Panc1 (cell line): ENCODE measurements around the gene TBCK. TPM values are rescaled to one million over a fixed set of nuclear protein-coding genes. Genes with fewer than 3 reads are reported as not detected.

Experiments used
- ATAC-seq: fragments of 200-7000 bp; cut with Tn5 transposase; 2 replicates; pipeline ENCODE4 v1.9.1; 2020; ENCODE audit warnings: mild to moderate bottlenecking, moderate library complexity
- BruUV-seq: library from RNA; stranded (reverse); fragments of 400-500 nt; replicated peaks from 2 replicates; lab custom pipeline; 2021; lab: Mats Ljungman, UMichigan
- CTCF ChIA-PET: fragments of 300-600 bp; sonication (Branson Sonifier 250); formaldehyde crosslinking; loops from one replicate; lab custom pipeline; 2022; ENCODE audit warnings: antibody characterized with exemption; lab: Charles Lee
- POLR2A ChIA-PET: fragments of 300-600 bp; sonication (Branson Sonifier 250); formaldehyde crosslinking; loops from one replicate; lab custom pipeline; 2022; ENCODE audit warnings: antibody characterized with exemption; lab: Charles Lee
- DNase-seq: peaks from one replicate; pipeline ENCODE4 v3.0.0-alpha.2; 2010; ENCODE audit warnings: low read depth, low spot score
- H3K27ac ChIP-seq: 2 replicates; pipeline ENCODE4 v1.5.1; 2011; ENCODE audit warnings: mild to moderate bottlenecking, low read length, inconsistent platforms
- H3K27me3 ChIP-seq: fragments of 200-500 bp; sonication (Bioruptor generic); 2 replicates; pipeline ENCODE4 v1.6.0; 2014; ENCODE audit warnings: low read length, inconsistent platforms; ENCODE audit not compliant: control insufficient read depth, insufficient read depth
- H3K36me3 ChIP-seq: fragments of 200-500 bp; sonication (Bioruptor generic); 2 replicates; pipeline ENCODE4 v1.5.1; 2014; ENCODE audit warnings: inconsistent platforms, mild to moderate bottlenecking, low read length, moderate library complexity; ENCODE audit not compliant: control insufficient read depth, insufficient read depth
- H3K4me1 ChIP-seq: 2 replicates; pipeline ENCODE4 v1.5.1; 2011; ENCODE audit warnings: inconsistent platforms, mild to moderate bottlenecking, low read length, moderate library complexity; ENCODE audit not compliant: control insufficient read depth, insufficient read depth
- H3K4me3 ChIP-seq, 2 experiments: 2 replicates each; pipeline ENCODE4 v1.5.1; 2011 to 2012; ENCODE audit warnings: low read depth in 2 of 2, low read length in 2 of 2, mild to moderate bottlenecking in 2 of 2, inconsistent platforms in 1 of 2, moderate library complexity in 1 of 2
- H3K9me3 ChIP-seq: fragments of 200-500 bp; sonication (Bioruptor generic); 2 replicates; pipeline ENCODE4 v1.5.1; 2014; ENCODE audit warnings: low read depth, mild to moderate bottlenecking, inconsistent platforms, low read length, moderate library complexity; ENCODE audit not compliant: control insufficient read depth, insufficient read depth
- POLR2AphosphoS5 ChIP-seq: IDR thresholded peaks from 2 replicates; pipeline ENCODE4 v1.6.1; 2012; ENCODE audit warnings: mild to moderate bottlenecking, low read depth, low read length, moderate library complexity
- REST ChIP-seq, 2 experiments: IDR thresholded peaks; 2 replicates each; pipeline ENCODE4 v1.6.1; 2011 to 2012; ENCODE audit warnings: low read depth in 2 of 2, control low read depth in 1 of 2, low read length in 1 of 2, mild to moderate bottlenecking in 1 of 2, moderate library complexity in 1 of 2; ENCODE audit not compliant: insufficient read depth in 1 of 2
- SIN3A ChIP-seq: IDR thresholded peaks from 2 replicates; pipeline ENCODE4 v1.6.1; 2012; ENCODE audit warnings: low read depth, mild to moderate bottlenecking, low read length, moderate library complexity, borderline replicate concordance; ENCODE audit not compliant: insufficient read depth
- TCF7L2 ChIP-seq: IDR thresholded peaks from 2 replicates; pipeline ENCODE4 v1.6.1; 2011; ENCODE audit warnings: mild to moderate bottlenecking, low read depth, low read length, inconsistent platforms
- in situ Hi-C: cut with HindIII; loops from 2 replicates; pipeline ENCODE4 v1.10.0; 2016; ENCODE audit warnings: low sequenced_read_pairs, low pct_unique_long_range_greater_than_20kb
- intact Hi-C: fragments of 100-400 bp; cut with micrococcal nuclease; formaldehyde crosslinking; loops from one replicate; pipeline ENCODE4 v1.10.0; 2022; ENCODE audit not compliant: unreplicated experiment
- total RNA-seq: library from RNA; stranded (reverse); gene quantifications from one replicate; pipeline ENCODE4 v1.2.1, GENCODE V29; 2021; ENCODE audit not compliant: unreplicated experiment
- TF ChIP-seq, protein P1 (sequence below): fragments of 450-650 bp; IDR thresholded peaks from 2 replicates; pipeline ENCODE4 v1.5.1; 2017; ENCODE audit warnings: mild to moderate bottlenecking

Gene TBCK
- total RNA-seq, 1 experiment from 2014 or later: 15.1 TPM

DNA sequence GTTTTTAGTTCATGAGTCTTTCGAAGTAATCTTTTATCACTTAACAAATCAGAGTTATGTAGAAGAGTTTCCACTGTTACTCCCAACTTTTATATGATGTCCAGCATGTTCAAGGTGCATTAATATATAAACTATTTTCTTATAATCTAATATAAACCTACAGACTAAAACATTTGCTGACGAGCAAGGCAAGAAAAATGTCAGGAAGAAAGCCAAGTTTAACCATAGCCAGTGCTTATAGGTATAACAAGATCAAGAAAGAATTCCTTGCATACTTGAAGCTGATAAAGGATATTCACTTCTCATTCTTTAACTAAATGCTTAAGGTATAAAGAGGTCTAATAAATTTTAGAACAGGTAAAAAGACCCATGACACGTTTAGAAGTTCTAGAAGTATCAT lies 253.0 kb downstream of the TBCK start:
- Histone ChIP-seq H3K4me1 (no peaks in the 10 kb centered on the region), H3K27me3 (no peaks in the 10 kb centered on the region), H3K27ac (no peak overlapping the region), H3K9me3 (no peaks in the 10 kb centered on the region), H3K36me3 (no peaks in the 10 kb centered on the region), H3K4me3 (no peak overlapping the region)
- BruUV-seq: no TSS peak
- DNase-seq (no peak), ATAC-seq (no peak)
- in situ Hi-C loops: no loop called here
- CTCF ChIA-PET: no interaction called here
- TF ChIP-seq TCF7L2 (no peak), SIN3A (no peak), POLR2AphosphoS5 (no peak), REST (IDR thresholded peaks at IDR 0.05; ENCODE audit: insufficient read depth in 1 of 2, low read depth in 2 of 2, low read length in 1 of 2) (no peak)
- TF ChIP-seq, protein P1, sequence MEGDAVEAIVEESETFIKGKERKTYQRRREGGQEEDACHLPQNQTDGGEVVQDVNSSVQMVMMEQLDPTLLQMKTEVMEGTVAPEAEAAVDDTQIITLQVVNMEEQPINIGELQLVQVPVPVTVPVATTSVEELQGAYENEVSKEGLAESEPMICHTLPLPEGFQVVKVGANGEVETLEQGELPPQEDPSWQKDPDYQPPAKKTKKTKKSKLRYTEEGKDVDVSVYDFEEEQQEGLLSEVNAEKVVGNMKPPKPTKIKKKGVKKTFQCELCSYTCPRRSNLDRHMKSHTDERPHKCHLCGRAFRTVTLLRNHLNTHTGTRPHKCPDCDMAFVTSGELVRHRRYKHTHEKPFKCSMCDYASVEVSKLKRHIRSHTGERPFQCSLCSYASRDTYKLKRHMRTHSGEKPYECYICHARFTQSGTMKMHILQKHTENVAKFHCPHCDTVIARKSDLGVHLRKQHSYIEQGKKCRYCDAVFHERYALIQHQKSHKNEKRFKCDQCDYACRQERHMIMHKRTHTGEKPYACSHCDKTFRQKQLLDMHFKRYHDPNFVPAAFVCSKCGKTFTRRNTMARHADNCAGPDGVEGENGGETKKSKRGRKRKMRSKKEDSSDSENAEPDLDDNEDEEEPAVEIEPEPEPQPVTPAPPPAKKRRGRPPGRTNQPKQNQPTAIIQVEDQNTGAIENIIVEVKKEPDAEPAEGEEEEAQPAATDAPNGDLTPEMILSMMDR: no peak
- intact Hi-C loops: no loop called here
- POLR2A ChIA-PET: no interaction called here

- H3K4me3 ChIP-seq: no peak overlapping the region
- no peaks in the 10 kb centered on the region for H3K27me3 ChIP-seq
- CTCF ChIA-PET: no interaction called here
- TF ChIP-seq TCF7L2 (peak; percentile 63), REST (IDR thresholded peaks at IDR 0.05; ENCODE audit: insufficient read depth in 1 of 2, low read depth in 2 of 2, low read length in 1 of 2) (no peak)
- POLR2A ChIA-PET: no interaction called here
- H3K27ac ChIP-seq: no peak overlapping the region
- peak; percentile 58; the same call in 1 of the 2 replicates for ATAC-seq
- intact Hi-C loops (no loop called here), in situ Hi-C loops (no loop called here)
- no peaks in the 10 kb centered on the region for H3K9me3 ChIP-seq
- no TSS peak for BruUV-seq
- H3K4me1 ChIP-seq: no peaks in the 10 kb centered on the region
- no peaks in the 10 kb centered on the region for H3K36me3 ChIP-seq
- DNase-seq: no peak
Observed at GRCh38 chr4:106062452-106062875, 253.5 kb downstream of the TBCK start.
